Fibroblast of upper back skin (primary cell): ENCODE data around the gene CELF4.

Source experiments
- DNase-seq: peaks from one replicate; pipeline ENCODE4 v3.0.0-alpha.2; 2013

The CELF4 gene

GRCh38 chr18:37339701-37340215, 225.8 kb downstream of the CELF4 start:
- DNase-seq = no peak

- DNase-seq = no peak
Observed at GRCh38 chr18:37336568-37337285, 228.9 kb downstream of the CELF4 start.

GRCh38 chr18:37335409-37335736, 230.2 kb downstream of the CELF4 start:
- peak; percentile 26 for DNase-seq

GRCh38 chr18:37334631-37335408, 230.8 kb downstream of the CELF4 start:
- DNase-seq = peak; percentile 83

GRCh38 chr18:37332628-37333420, 232.8 kb downstream of the CELF4 start:
- no peak for DNase-seq

- no peak for DNase-seq
Observed at GRCh38 chr18:37332219-37332618, 233.4 kb downstream of the CELF4 start.

GRCh38 chr18:37330173-37330572, 235.4 kb downstream of the CELF4 start:
- DNase-seq = no peak

GRCh38 chr18:37328946-37329719, 236.5 kb downstream of the CELF4 start:
- DNase-seq = no peak

- DNase-seq = no peak
Observed at GRCh38 chr18:37327063-37327577, 238.5 kb downstream of the CELF4 start.

- peak; percentile 45 for DNase-seq
Observed at GRCh38 chr18:37322492-37323035, 243.0 kb downstream of the CELF4 start.

GRCh38 chr18:37321582-37322491, 243.8 kb downstream of the CELF4 start:
- no peak for DNase-seq

- no peak for DNase-seq
Observed at GRCh38 chr18:37320317-37320716, 245.3 kb downstream of the CELF4 start.

GRCh38 chr18:37318360-37319355, 246.9 kb downstream of the CELF4 start:
- no peak for DNase-seq

GRCh38 chr18:37317486-37317885, 248.1 kb downstream of the CELF4 start:
- no peak for DNase-seq

- no peak for DNase-seq
Observed at GRCh38 chr18:37316468-37316867, 249.1 kb downstream of the CELF4 start.

GRCh38 chr18:37315935-37316334, 249.7 kb downstream of the CELF4 start:
- DNase-seq = no peak

- DNase-seq = no peak
Observed at GRCh38 chr18:37314534-37314933, 251.1 kb downstream of the CELF4 start.

GRCh38 chr18:37313624-37314023, 252.0 kb downstream of the CELF4 start:
- no peak for DNase-seq

- no peak for DNase-seq
Observed at GRCh38 chr18:37309861-37310260, 255.7 kb downstream of the CELF4 start.

- no peak for DNase-seq
Observed at GRCh38 chr18:37309059-37309458, 256.5 kb downstream of the CELF4 start.
